ENCODE data around the gene SUFU.

The SUFU gene

DNA sequence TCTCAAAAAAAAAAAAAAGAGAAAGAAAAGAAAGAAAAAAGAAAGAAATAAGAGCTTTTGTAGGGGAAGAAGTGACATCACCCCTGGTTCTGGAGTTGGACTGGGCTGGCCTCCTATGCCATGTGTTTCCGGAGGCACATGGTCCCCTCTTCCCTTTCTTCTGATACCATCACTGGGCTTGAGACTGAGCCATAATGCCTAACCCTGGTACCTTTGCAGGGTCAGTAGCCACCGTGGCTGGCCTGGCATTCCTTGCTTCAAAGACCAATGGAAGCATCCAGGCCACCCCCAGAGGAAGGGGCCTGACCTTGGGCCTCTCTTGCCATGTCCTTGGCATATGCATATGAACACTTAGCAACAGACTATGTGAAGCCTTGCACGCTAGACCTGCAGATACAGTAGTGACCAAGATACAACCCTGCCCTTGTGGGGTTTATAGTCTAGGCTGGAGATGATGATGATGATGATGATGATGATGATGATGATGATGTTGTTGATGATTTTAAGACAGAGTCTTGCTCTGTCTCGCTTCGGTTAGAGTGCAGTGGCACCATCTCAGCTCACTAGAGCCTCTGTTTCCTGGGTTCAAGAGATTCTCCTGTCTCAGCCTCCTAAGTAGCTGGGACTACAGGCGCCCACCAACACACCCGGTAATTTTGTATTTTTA lies 31.8 kb downstream of the SUFU start:
- TF ChIP-seq ZNF274 (IDR thresholded peaks at IDR 0.05; ENCODE audit: low read depth, low read length): no peak
- TF ChIP-seq SUZ12 (IDR thresholded peaks at IDR 0.05; ENCODE audit: extremely low read depth, insufficient read depth, insufficient read length): no peak
- no peak for TF ChIP-seq YY1 (IDR thresholded peaks at IDR 0.05; ENCODE audit: insufficient read depth, insufficient read length)
- no peak for DNase-seq (ENCODE audit: low read depth, low spot score)
- no peak overlapping the region for H3K4me3 ChIP-seq (ENCODE audit: insufficient read length, low read depth)

DNA sequence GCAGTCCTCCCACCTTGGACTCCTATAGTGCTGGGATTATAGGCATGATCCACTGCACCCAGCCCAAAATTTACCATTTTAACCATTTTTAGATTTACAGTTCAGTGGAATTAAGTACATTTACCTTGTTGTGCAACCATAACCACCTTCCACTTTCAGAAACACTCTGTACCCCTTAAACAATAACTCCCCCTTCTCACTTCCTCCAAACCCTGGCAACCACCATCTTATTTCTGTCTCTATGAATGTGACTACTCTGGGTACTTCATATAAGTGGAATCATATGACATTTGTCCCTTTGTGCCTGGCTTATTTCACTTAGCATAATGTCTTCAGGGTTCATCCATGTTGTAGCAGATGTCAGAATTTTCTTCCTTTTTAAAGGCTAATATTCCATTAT lies 33.6 kb downstream of the SUFU start:
- H3K36me3 ChIP-seq (ENCODE audit: insufficient read depth, insufficient read length, low read length): peaks cover 8% of the 10 kb centered on the region
- TF ChIP-seq SUZ12 (IDR thresholded peaks at IDR 0.05; ENCODE audit: extremely low read depth, insufficient read depth, insufficient read length) (no peak), YY1 (IDR thresholded peaks at IDR 0.05; ENCODE audit: insufficient read depth, insufficient read length) (no peak), ZNF274 (IDR thresholded peaks at IDR 0.05; ENCODE audit: low read depth, low read length) (no peak)
- no peaks in the 10 kb centered on the region for H3K9me3 ChIP-seq (ENCODE audit: insufficient read depth, low read length)
- H3K9ac ChIP-seq (ENCODE audit: insufficient read length, low read depth): no peak overlapping the region
- H3K27me3 ChIP-seq (ENCODE audit: insufficient read depth, insufficient read length): no peaks in the 10 kb centered on the region
- H3K4me3 ChIP-seq (ENCODE audit: insufficient read length, low read depth): no peak overlapping the region
- H3K4me1 ChIP-seq (ENCODE audit: insufficient read depth, insufficient read length): no peaks in the 10 kb centered on the region
- no peak for DNase-seq (ENCODE audit: low read depth, low spot score)

More for the DNA sequence above, 31.8 kb downstream of the SUFU start:
- H3K27me3 ChIP-seq (ENCODE audit: insufficient read depth, insufficient read length): no peaks in the 10 kb centered on the region
- H3K36me3 ChIP-seq (ENCODE audit: insufficient read depth, insufficient read length, low read length): peaks cover 8% of the 10 kb centered on the region
- no peak overlapping the region for H3K9ac ChIP-seq (ENCODE audit: insufficient read length, low read depth)
- H3K4me1 ChIP-seq (ENCODE audit: insufficient read depth, insufficient read length): no peaks in the 10 kb centered on the region
- H3K9me3 ChIP-seq (ENCODE audit: insufficient read depth, low read length): no peaks in the 10 kb centered on the region

DNA sequence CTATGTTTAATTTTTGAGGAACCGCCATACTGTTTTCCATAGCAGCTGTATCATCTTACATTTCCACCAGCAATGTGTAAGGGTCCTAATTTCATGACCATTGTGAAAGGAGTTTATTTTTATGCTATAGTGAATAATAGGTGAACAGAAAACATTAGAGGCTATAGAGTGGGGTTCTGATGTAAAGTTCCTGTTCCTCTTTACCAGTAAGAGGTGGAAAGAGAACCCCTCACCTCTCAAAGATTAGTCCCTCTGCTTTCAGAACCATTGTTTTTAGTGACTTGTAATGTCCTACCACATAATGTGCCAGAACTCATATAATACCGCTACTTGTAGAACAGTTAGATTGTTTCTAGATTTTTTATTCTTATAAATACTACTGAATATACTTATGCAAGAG lies 34.2 kb downstream of the SUFU start:
- TF ChIP-seq YY1 (IDR thresholded peaks at IDR 0.05; ENCODE audit: insufficient read depth, insufficient read length): no peak
- no peak for TF ChIP-seq ZNF274 (IDR thresholded peaks at IDR 0.05; ENCODE audit: low read depth, low read length)
- no peak for TF ChIP-seq SUZ12 (IDR thresholded peaks at IDR 0.05; ENCODE audit: extremely low read depth, insufficient read depth, insufficient read length)
- H3K4me3 ChIP-seq (ENCODE audit: insufficient read length, low read depth): no peak overlapping the region
- no peaks in the 10 kb centered on the region for H3K4me1 ChIP-seq (ENCODE audit: insufficient read depth, insufficient read length)
- no peaks in the 10 kb centered on the region for H3K9me3 ChIP-seq (ENCODE audit: insufficient read depth, low read length)
- no peaks in the 10 kb centered on the region for H3K27me3 ChIP-seq (ENCODE audit: insufficient read depth, insufficient read length)
- H3K9ac ChIP-seq (ENCODE audit: insufficient read length, low read depth): no peak overlapping the region
- H3K36me3 ChIP-seq (ENCODE audit: insufficient read depth, insufficient read length, low read length): peaks cover 8% of the 10 kb centered on the region
- DNase-seq (ENCODE audit: low read depth, low spot score): no peak

DNA sequence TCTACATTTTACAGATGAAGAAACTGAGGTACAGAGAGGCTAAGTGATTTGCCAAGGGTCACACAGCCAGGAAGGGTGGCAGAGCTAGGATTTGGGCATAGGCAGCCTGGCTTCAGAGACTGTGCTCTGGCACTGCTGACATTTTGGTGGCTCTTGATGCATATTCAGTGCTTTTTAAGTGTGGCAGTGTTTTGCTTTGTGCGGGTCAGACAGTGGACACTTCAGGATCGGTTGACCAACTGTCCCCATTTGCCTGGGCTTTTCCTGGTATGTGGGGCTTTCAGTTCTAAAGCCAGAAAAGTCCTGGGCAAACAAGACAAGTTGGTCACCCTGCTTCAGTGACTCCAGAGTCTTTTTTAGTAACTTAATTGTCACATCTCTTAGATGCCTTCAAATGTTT lies 35.0 kb downstream of the SUFU start:
- Histone ChIP-seq H3K4me1 (ENCODE audit: insufficient read depth, insufficient read length) (no peaks in the 10 kb centered on the region), H3K36me3 (ENCODE audit: insufficient read depth, insufficient read length, low read length) (peaks cover 8% of the 10 kb centered on the region), H3K9ac (ENCODE audit: insufficient read length, low read depth) (no peak overlapping the region), H3K4me3 (ENCODE audit: insufficient read length, low read depth) (no peak overlapping the region), H3K27me3 (ENCODE audit: insufficient read depth, insufficient read length) (no peaks in the 10 kb centered on the region), H3K9me3 (ENCODE audit: insufficient read depth, low read length) (no peaks in the 10 kb centered on the region)
- DNase-seq (ENCODE audit: low read depth, low spot score): no peak
- no peak for TF ChIP-seq SUZ12 (IDR thresholded peaks at IDR 0.05; ENCODE audit: extremely low read depth, insufficient read depth, insufficient read length)
- TF ChIP-seq YY1 (IDR thresholded peaks at IDR 0.05; ENCODE audit: insufficient read depth, insufficient read length): no peak
- no peak for TF ChIP-seq ZNF274 (IDR thresholded peaks at IDR 0.05; ENCODE audit: low read depth, low read length)

DNA sequence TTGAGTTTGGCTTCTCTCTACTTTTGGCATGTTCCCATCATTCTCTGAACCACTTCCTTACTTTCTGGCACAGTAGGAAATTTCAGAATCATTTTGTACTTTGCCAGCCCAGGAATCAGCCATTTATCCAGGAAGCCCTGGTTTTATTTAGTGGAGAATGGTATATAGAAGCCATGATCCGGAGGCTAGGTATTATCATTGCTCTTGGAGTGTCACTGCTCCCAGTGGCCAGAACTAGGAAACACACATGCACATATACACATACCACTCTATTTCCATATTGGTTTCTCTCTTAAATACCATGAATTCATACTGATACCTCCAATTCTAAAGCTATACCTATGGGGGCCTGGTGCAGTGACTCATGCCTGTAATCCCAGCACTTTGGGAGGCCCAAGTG lies 36.3 kb downstream of the SUFU start:
- no peaks in the 10 kb centered on the region for H3K27me3 ChIP-seq (ENCODE audit: insufficient read depth, insufficient read length)
- no peaks in the 10 kb centered on the region for H3K4me1 ChIP-seq (ENCODE audit: insufficient read depth, insufficient read length)
- peaks cover 3% of the 10 kb centered on the region for H3K36me3 ChIP-seq (ENCODE audit: insufficient read depth, insufficient read length, low read length)
- no peak overlapping the region for H3K4me3 ChIP-seq (ENCODE audit: insufficient read length, low read depth)
- TF ChIP-seq ZNF274 (IDR thresholded peaks at IDR 0.05; ENCODE audit: low read depth, low read length) (no peak), YY1 (IDR thresholded peaks at IDR 0.05; ENCODE audit: insufficient read depth, insufficient read length) (no peak), SUZ12 (IDR thresholded peaks at IDR 0.05; ENCODE audit: extremely low read depth, insufficient read depth, insufficient read length) (no peak)
- no peaks in the 10 kb centered on the region for H3K9me3 ChIP-seq (ENCODE audit: insufficient read depth, low read length)
- DNase-seq (ENCODE audit: low read depth, low spot score): no peak
- no peak overlapping the region for H3K9ac ChIP-seq (ENCODE audit: insufficient read length, low read depth)

DNA sequence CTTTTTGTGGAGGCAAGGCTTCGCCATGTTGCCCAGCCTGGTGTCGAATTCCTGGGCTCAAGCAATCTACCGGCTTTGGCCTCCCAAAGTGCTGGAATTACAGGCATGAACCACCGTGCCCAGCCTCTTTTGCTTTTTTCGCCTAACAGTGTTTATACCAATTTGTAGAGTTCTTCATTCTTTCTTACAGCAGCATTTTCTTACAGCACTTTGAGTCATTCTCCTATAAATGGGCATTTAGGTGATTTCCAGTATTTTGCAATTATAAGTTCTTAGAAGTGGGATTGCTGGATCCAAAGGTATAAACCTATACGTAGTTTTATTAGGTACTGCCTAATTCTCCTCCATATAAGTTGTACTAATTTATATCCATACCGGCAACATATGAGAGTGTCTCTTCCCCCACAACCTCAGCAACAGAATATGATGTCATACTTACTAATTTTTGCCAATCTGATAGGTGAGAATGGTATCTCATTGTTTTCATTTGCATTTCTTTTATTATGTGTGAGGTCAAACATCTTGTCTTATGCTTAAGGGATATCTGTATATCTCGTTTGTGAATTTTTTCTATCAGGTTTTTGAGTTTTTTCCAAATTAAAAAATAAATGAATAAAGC lies 39.1 kb downstream of the SUFU start:
- no peak for DNase-seq (ENCODE audit: low read depth, low spot score)
- Histone ChIP-seq H3K9ac (ENCODE audit: insufficient read length, low read depth) (no peak overlapping the region), H3K4me1 (ENCODE audit: insufficient read depth, insufficient read length) (no peaks in the 10 kb centered on the region), H3K9me3 (ENCODE audit: insufficient read depth, low read length) (no peaks in the 10 kb centered on the region), H3K36me3 (ENCODE audit: insufficient read depth, insufficient read length, low read length) (no peaks in the 10 kb centered on the region), H3K27me3 (ENCODE audit: insufficient read depth, insufficient read length) (no peaks in the 10 kb centered on the region), H3K4me3 (ENCODE audit: insufficient read length, low read depth) (no peak overlapping the region)
- TF ChIP-seq YY1 (IDR thresholded peaks at IDR 0.05; ENCODE audit: insufficient read depth, insufficient read length) (no peak), SUZ12 (IDR thresholded peaks at IDR 0.05; ENCODE audit: extremely low read depth, insufficient read depth, insufficient read length) (no peak), ZNF274 (IDR thresholded peaks at IDR 0.05; ENCODE audit: low read depth, low read length) (no peak)

DNA sequence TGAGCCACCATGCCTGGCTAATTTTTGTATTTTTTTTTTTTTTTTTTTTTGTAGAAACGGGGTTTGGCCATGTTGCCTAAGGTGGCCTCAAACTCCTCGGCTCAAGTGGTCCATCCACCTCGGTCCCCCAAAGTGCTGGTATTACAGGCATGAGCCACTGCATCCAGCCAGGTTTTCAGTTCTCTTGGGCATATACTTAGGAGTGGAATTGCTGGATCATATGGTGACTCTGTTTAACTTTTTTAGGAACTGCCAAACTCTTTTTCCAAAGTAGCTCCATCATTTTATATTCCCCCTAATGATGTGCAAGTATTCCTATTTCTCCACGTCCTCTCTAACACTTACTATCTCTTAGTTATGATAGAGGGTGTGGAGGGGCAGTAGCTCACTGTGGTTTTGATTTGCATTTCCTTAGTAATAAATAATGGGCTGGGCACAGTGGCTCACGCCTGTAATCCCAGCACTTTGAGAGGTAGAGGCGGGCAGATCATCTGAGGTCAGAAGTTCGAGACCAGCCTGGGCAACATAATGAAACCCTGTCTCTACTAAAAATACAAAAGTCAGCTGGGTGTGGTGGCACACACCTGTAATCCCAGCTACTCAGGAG lies 41.6 kb downstream of the SUFU start:
- H3K4me1 ChIP-seq (ENCODE audit: insufficient read depth, insufficient read length): no peaks in the 10 kb centered on the region
- H3K4me3 ChIP-seq (ENCODE audit: insufficient read length, low read depth): no peak overlapping the region
- no peaks in the 10 kb centered on the region for H3K27me3 ChIP-seq (ENCODE audit: insufficient read depth, insufficient read length)
- peaks cover 5% of the 10 kb centered on the region for H3K36me3 ChIP-seq (ENCODE audit: insufficient read depth, insufficient read length, low read length)
- H3K9ac ChIP-seq (ENCODE audit: insufficient read length, low read depth): no peak overlapping the region
- no peak for DNase-seq (ENCODE audit: low read depth, low spot score)
- no peaks in the 10 kb centered on the region for H3K9me3 ChIP-seq (ENCODE audit: insufficient read depth, low read length)
- TF ChIP-seq SUZ12 (IDR thresholded peaks at IDR 0.05; ENCODE audit: extremely low read depth, insufficient read depth, insufficient read length) (no peak), ZNF274 (IDR thresholded peaks at IDR 0.05; ENCODE audit: low read depth, low read length) (no peak), YY1 (IDR thresholded peaks at IDR 0.05; ENCODE audit: insufficient read depth, insufficient read length) (no peak)
